ENCODE measurements around the gene ELOVL3. TPM values are rescaled to one million over a fixed set of nuclear protein-coding genes. Genes with fewer than 3 reads are reported as not detected.

Gene ELOVL3
- total and polyA plus RNA-seq, 9 of the 15 experiments (the other 6 are each of a cell fraction or from before 2014, with no cell fraction given) = 0.32 to 3.3 (median 0.87) TPM

- H3K4me3 ChIP-seq = no peak overlapping the region
- no peaks in the 10 kb centered on the region for H3K9me1 ChIP-seq (ENCODE audit: control insufficient read depth, insufficient read depth, low read length)
- TF ChIP-seq ETS1 (conservative IDR thresholded peaks at IDR 0.05; ENCODE audit: control insufficient read depth, low read depth, low read length) (no peak), CTBP1 (IDR thresholded peaks at IDR 0.05; ENCODE audit: borderline replicate concordance) (no peak), PTRF (tag; IDR thresholded peaks at IDR 0.05) (no peak), TRIM24 (IDR thresholded peaks at IDR 0.05) (no peak), ZNF79 (CRISPR knock-in tag; IDR thresholded peaks at IDR 0.05; ENCODE audit: low read depth) (no peak), RBM17 (IDR thresholded peaks at IDR 0.05; ENCODE audit: borderline replicate concordance, low read depth, low read length) (no peak), ZNF311 (CRISPR knock-in tag; IDR thresholded peaks at IDR 0.05) (no peak), CBX5 (IDR thresholded peaks at IDR 0.05; ENCODE audit: borderline replicate concordance, low read depth) (no peak), TCF15 (CRISPR knock-in tag; IDR thresholded peaks at IDR 0.05) (no peak), RCOR1 (IDR thresholded peaks at IDR 0.05; ENCODE audit: borderline replicate concordance in 1 of 2, low read depth in 2 of 2, low read length in 2 of 2) (no peak), TEAD1 (CRISPR knock-in tag; IDR thresholded peaks at IDR 0.05) (no peak), CBFB (CRISPR knock-in tag; IDR thresholded peaks at IDR 0.05) (no peak)
- TF ChIP-seq, protein P1, sequence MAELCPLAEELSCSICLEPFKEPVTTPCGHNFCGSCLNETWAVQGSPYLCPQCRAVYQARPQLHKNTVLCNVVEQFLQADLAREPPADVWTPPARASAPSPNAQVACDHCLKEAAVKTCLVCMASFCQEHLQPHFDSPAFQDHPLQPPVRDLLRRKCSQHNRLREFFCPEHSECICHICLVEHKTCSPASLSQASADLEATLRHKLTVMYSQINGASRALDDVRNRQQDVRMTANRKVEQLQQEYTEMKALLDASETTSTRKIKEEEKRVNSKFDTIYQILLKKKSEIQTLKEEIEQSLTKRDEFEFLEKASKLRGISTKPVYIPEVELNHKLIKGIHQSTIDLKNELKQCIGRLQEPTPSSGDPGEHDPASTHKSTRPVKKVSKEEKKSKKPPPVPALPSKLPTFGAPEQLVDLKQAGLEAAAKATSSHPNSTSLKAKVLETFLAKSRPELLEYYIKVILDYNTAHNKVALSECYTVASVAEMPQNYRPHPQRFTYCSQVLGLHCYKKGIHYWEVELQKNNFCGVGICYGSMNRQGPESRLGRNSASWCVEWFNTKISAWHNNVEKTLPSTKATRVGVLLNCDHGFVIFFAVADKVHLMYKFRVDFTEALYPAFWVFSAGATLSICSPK (IDR thresholded peaks at IDR 0.05; ENCODE audit: borderline replicate concordance) = no peak
- TF ChIP-seq, protein P2, sequence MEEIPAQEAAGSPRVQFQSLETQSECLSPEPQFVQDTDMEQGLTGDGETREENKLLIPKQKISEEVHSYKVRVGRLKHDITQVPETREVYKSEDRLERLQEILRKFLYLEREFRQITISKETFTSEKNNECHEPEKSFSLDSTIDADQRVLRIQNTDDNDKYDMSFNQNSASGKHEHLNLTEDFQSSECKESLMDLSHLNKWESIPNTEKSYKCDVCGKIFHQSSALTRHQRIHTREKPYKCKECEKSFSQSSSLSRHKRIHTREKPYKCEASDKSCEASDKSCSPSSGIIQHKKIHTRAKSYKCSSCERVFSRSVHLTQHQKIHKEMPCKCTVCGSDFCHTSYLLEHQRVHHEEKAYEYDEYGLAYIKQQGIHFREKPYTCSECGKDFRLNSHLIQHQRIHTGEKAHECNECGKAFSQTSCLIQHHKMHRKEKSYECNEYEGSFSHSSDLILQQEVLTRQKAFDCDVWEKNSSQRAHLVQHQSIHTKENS (CRISPR knock-in tag; IDR thresholded peaks at IDR 0.05) = no peak
- H3K4me1 ChIP-seq (replicated peaks in 1 of 2; ENCODE audit: control insufficient read depth in 2 of 2, insufficient read depth in 2 of 2, low read length in 2 of 2) = no peaks in the 10 kb centered on the region
- no peak overlapping the region for H3K4me2 ChIP-seq (ENCODE audit: insufficient read depth, low read length)
- no peak for FAIRE-seq
- no peaks in the 10 kb centered on the region; the same call in 1 of the 2 replicates for H3K9me3 ChIP-seq (replicated peaks; ENCODE audit: control insufficient read depth, insufficient read depth, low read depth, low read length)
- CTCF ChIA-PET (ENCODE audit: low intra/inter-chr PET ratio) = no interaction called here
- H3K9ac ChIP-seq (ENCODE audit: insufficient read depth in 1 of 2, low read depth in 2 of 2, low read length in 2 of 2) = no peak overlapping the region
- no peaks in the 10 kb centered on the region for H4K20me1 ChIP-seq (replicated peaks; ENCODE audit: control insufficient read depth, insufficient read depth, low read length)
- WGBS (ENCODE audit: insufficient coverage, low coverage, missing lambda C conversion rate) = 4% methylated on average over 9 of the region's 15 CpGs
- DNase-seq (ENCODE audit: extremely low read depth in 1 of 4, low spot score in 3 of 4) = no peak
- H3K79me2 ChIP-seq (ENCODE audit: control insufficient read depth, insufficient read depth, low read length) = no peaks in the 10 kb centered on the region
- in situ Hi-C loops (cut with MboI) = no loop called here
- BruUV-seq (replicated peaks) = no TSS peak
- intact Hi-C loops (cut with micrococcal nuclease) = no loop called here
- ATAC-seq = no peak
- no peak overlapping the region for H2AFZ ChIP-seq (ENCODE audit: low read depth, low read length)
- no peaks in the 10 kb centered on the region for H3K27me3 ChIP-seq (ENCODE audit: control insufficient read depth in 2 of 2, insufficient read depth in 2 of 2, low read length in 2 of 2)
- no peaks in the 10 kb centered on the region for H3K36me3 ChIP-seq (ENCODE audit: control insufficient read depth, insufficient read depth, low read length)
- H3K27ac ChIP-seq (ENCODE audit: extremely low read depth, low read depth, low read length) = no peak overlapping the region
- POLR2A ChIA-PET = interaction anchor here (0.6 to 0.7 kb wide), 2 partner anchors 209 to 1119 kb away, joined by 3 read pairs; partner anchors contain the start of gene NFKB2
Measured at GRCh38 chr10:102185811-102186527, 40.1 kb upstream of the ELOVL3 start.

Data from K562 (cell line).